NCI-H446 (cell line): ENCODE measurements around the gene PRODH.
"Not testable (repeated sequence)": the region's sequence is repeated elsewhere in the genome, so short reads cannot be mapped to it uniquely, and the experiment has no call there.

Source experiments
- DNase-seq, 2 experiments: peaks; one replicate each; lab custom pipeline; 2025; lab: John Stamatoyannopoulos, UW

The PRODH gene

GRCh38 chr22:18935889-18936529, at the start of gene PRODH:
PRODH (minus strand) TSS chr22:18936293; CDS start chr22:18936287, 6 bp downstream.
- DNase-seq: no peak

- no peak for DNase-seq
Observed at GRCh38 chr22:18985780-18986179, 49.7 kb upstream of the PRODH start.

- DNase-seq: no peak
Observed at GRCh38 chr22:18984564-18984963, 48.5 kb upstream of the PRODH start.

GRCh38 chr22:18983120-18983651, 47.1 kb upstream of the PRODH start:
- DNase-seq: no peak

- DNase-seq: no peak
Observed at GRCh38 chr22:18980829-18981228, 44.7 kb upstream of the PRODH start.

GRCh38 chr22:18979957-18980356, 43.9 kb upstream of the PRODH start:
- DNase-seq: no peak

GRCh38 chr22:18978506-18978905, 42.4 kb upstream of the PRODH start:
- no peak for DNase-seq

- DNase-seq: no peak
Observed at GRCh38 chr22:18977824-18978425, 41.8 kb upstream of the PRODH start.

- no peak for DNase-seq
Observed at GRCh38 chr22:18976197-18976751, 40.2 kb upstream of the PRODH start.

- DNase-seq: no peak
Observed at GRCh38 chr22:18975434-18976196, 39.5 kb upstream of the PRODH start.

GRCh38 chr22:18974477-18975180, 38.5 kb upstream of the PRODH start:
- no peak for DNase-seq

- no peak for DNase-seq
Observed at GRCh38 chr22:18973264-18974031, 37.4 kb upstream of the PRODH start.

- DNase-seq: not testable (repeated sequence)
Observed at GRCh38 chr22:18972591-18972990, 36.5 kb upstream of the PRODH start.

GRCh38 chr22:18972029-18972428, 35.9 kb upstream of the PRODH start:
- not testable (repeated sequence) for DNase-seq

- no peak for DNase-seq
Observed at GRCh38 chr22:18971321-18971751, 35.2 kb upstream of the PRODH start.

GRCh38 chr22:18970948-18971315, 34.8 kb upstream of the PRODH start:
- no peak for DNase-seq

- DNase-seq: peak in 1 of 2 experiments; percentile 46
Observed at GRCh38 chr22:18970176-18970947, 34.3 kb upstream of the PRODH start.

GRCh38 chr22:18969158-18969942, 33.3 kb upstream of the PRODH start:
- DNase-seq: not testable (repeated sequence)

GRCh38 chr22:18968011-18968749, 32.1 kb upstream of the PRODH start:
- DNase-seq: no peak
